Lower leg skin (tissue), 3 donors: ENCODE results near the gene KCND2.

Experiments
- POLR2A ChIP-seq, 2 donors: fragments of 450-650 bp; IDR thresholded peaks; one replicate each; pipeline ENCODE4 v1.6.1; 2016 to 2017; ENCODE audit warnings: antibody characterized with exemption in 2 of 2, mild to moderate bottlenecking in 1 of 2, moderate library complexity in 1 of 2
- TF ChIP-seq, protein P1 (sequence below), 3 donors: fragments of 450-650 bp; IDR thresholded peaks; one replicate each; pipeline ENCODE4 v1.5.1; 2016; ENCODE audit warnings: antibody characterized with exemption in 3 of 3, mild to moderate bottlenecking in 3 of 3, moderate library complexity in 2 of 3

DNA sequence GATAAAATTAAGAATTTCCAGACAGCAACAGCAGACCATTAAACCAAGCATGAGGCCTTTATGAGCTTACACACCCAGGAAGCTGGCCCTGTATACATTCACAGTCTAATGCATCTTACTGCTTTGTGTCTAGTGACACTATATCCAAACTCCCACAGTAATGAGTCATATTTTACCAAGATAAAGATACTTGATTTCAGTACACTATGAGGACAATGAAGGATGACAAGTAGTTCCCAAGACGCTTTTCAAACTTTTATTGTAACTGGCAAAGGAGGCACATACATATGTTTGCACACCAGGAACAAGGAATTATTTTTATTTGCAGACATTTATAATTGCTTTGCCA is 437.0 kb downstream of the KCND2 start:
- TF ChIP-seq, protein P1, sequence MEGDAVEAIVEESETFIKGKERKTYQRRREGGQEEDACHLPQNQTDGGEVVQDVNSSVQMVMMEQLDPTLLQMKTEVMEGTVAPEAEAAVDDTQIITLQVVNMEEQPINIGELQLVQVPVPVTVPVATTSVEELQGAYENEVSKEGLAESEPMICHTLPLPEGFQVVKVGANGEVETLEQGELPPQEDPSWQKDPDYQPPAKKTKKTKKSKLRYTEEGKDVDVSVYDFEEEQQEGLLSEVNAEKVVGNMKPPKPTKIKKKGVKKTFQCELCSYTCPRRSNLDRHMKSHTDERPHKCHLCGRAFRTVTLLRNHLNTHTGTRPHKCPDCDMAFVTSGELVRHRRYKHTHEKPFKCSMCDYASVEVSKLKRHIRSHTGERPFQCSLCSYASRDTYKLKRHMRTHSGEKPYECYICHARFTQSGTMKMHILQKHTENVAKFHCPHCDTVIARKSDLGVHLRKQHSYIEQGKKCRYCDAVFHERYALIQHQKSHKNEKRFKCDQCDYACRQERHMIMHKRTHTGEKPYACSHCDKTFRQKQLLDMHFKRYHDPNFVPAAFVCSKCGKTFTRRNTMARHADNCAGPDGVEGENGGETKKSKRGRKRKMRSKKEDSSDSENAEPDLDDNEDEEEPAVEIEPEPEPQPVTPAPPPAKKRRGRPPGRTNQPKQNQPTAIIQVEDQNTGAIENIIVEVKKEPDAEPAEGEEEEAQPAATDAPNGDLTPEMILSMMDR (IDR thresholded peaks at IDR 0.05), result no peak
- TF ChIP-seq POLR2A (IDR thresholded peaks at IDR 0.05), result no peak
